ENCODE data around the gene COX7A2L.

Gene COX7A2L

DNA sequence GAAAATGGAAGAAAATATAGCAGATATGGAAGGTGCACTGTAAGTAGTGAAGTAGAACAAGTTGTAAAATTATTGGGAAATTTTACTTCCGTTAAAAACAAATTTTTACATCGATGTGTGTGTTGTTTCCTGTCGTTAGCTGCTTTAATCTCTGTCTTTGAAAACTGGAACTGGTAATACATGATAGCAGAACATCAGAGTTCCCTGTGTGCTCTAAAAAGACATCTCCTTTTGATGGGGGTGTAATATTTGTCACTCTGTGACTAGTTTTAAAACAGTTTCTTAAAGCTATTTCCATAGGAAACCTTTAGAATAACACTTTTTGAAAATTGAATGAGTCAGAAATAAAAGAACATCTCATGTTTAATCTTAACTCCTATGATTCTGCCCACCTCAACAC, 43.5 kb downstream of the COX7A2L start:
- DNase-seq (ENCODE audit: low read depth in 2 of 2), result no peak

DNA sequence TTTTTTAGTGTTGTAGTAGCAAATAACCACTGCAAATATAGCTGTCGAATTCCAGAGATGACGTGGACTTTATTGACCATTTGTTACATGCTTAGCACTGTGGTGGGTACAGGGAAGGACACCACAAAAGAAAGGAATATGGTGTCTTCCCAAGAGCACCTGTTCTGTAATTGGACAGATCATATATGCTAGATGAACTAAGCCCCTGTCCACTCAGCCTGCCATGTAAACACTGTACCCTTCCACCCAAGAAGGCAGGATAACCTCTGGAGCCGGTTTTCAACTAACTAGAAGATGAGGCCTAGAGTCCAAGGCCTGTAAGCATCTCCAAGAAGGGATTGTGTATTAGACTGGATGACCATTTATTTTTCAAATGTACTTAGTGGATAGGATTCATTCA, 44.1 kb downstream of the COX7A2L start:
- DNase-seq (ENCODE audit: low read depth in 2 of 2), result no peak

DNA sequence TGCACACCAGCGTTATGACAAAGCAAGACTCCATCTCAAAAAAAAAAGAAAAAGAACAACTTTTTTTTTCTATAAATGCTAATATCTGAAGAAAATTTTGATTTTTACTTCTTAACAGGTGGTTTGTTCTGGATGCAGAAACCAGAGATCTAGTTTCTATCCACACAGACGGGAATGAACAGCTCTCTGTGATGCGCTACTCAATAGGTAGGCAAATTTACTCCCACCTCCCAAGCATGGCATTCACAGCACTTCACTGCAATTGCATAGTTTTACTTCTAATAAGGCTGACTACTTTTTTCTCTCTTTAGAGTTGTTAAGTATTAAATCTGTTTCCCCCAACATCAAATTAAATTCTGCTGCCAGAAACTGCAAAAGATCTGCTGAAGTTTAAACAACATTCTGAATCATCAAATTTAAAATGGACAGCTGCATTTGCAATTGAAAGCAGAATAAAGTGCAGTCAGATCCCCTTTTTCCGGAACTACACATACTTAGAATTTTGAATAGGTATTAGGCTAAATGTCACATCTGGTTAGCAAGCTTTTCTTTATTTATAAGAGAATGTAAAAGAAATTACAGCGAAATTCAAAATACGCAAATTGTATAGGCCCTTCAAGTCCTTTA, 45.1 kb downstream of the COX7A2L start:
- DNase-seq (ENCODE audit: low read depth in 2 of 2), result no peak

DNA sequence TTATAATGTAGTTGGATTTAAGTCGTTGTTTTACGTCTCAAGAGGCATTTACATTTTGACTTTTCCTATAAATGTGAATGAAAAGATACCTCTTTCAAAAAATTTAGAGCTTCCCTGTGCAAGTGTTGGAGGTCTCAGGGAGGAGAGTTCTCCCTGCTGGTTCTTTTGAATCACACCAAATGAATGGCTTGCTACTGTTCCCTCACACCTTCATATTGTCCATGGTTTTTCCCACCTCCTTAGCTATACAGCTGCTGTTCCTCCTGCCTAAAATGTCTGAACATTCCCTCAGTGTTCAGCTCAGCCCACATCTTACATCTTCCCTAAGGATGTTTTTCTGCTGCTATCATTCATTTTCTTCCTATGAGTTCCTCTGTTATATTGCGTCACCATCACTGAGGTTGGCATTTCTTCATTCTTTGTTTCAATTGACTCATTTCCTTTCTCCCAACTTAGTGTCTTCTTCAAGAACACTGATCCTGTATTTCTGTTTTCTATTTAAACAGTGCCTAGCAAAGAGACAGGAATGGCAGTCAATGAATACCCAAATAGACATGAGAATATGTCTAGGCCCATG, 46.0 kb downstream of the COX7A2L start:
- DNase-seq (ENCODE audit: low read depth in 2 of 2), result no peak

DNA sequence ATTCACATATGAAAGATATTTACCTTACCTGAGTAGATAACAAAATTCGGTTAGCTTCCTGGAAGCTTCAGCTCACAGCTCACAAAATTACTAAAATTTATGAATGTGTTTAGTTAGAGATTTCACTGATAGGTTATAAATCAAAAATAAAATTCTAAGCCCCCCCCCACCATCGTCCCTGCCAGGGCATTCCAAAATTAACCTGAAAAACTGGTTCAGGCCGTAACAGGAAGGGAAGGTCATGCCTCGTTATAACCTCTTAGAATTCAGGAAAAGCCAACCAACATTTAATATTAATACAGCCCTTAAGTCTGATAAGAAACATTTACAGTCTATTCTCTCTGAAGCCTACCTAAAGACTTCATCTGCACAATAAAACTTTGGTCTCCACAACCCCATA, 48.9 kb downstream of the COX7A2L start:
- DNase-seq (ENCODE audit: low read depth in 2 of 2), result no peak

DNA sequence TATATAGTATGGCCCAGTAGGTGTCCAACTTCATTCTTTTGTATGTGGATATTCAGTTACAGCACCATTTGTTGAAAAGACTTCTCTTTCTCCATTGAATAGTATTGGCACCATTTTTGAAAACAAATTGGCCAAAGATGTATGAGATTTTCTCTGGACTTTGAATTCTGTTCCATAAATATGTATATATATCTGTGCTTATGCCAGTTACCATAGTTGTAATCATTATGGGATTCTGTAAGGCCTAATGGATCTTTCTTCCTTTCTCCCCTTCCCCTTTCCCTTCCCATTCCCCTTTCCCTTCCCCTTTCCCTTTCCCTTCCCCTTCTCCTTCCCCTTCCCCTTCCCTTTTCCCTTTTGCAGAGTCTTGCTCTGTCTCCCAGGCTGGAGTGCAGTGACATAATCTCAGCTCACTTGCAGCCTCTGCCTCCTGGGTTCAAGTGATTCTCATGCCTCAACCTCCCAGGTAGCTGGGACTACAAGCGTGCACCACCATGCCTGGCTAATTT, 51.0 kb downstream of the COX7A2L start:
- no peak for DNase-seq (ENCODE audit: low read depth in 2 of 2)

DNA sequence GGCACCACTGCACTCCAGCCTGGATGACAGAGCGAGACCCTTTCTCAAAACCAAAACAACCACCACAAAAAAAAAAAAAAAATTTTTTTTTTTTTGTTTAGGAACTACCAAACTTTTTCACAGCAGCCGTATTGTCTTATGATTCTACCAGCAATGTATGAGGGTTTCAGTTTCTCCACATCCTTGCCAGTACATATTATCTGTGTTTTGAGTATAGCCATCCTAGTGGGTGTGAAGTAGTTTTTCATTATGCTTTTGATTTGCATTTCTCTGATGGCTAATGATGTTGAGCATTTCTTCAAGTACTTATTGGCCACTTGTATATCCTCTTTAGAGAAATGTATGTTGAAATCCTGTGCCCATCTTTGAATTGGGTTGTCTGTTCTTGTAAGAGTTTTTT, 51.7 kb downstream of the COX7A2L start:
- no peak for DNase-seq (ENCODE audit: low read depth in 2 of 2)

DNA sequence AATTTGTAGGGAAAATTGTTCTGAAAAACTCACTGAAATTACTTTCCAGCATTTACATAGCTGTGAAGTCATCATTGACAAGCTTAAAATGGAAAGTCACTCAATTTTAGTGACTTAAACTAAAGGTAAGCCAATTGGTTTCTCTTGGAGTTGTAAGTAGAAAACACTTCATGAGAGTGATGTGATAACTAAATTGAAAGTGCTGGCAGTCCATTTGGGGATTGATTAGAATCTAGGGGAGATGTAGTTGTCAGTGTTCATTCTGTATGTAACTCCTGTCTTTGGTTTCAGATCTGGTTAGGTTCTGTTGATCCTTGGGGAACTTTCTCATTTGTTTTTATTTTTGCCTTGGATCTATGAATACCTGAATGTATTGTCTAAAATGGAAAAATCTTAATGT, 53.8 kb downstream of the COX7A2L start:
- no peak for DNase-seq (ENCODE audit: low read depth in 2 of 2)

DNA sequence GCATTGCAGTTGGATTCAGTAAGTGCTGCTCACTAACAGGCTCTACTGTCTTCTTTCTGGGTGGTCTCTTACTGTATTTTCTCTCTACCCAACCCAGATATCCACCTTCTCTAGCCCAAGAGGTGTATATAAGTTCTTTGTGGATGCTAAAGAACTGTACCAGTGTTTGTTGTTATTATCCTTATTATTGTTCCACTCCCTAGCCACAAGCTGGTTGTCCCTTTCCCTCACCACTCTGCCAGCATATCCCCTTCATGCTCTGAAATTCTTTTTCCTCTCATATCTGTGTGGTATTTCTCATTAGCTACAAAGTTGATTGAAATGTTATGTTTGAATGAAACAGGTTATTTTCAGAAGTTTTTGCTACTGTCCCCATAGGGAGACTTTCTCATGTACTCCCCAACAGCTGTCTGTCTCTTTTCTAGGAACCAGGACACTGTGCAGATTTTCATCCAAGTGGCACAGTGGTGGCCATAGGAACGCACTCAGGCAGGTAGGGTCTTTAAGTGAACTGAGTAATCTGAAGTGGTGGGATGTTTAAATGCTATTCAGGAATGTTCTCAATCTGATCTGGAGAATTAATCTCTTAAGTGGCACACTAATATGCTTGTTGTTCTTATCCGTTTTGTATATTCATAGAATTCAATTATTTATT, 56.8 kb downstream of the COX7A2L start:
- no peak for DNase-seq (ENCODE audit: low read depth in 2 of 2)

DNA sequence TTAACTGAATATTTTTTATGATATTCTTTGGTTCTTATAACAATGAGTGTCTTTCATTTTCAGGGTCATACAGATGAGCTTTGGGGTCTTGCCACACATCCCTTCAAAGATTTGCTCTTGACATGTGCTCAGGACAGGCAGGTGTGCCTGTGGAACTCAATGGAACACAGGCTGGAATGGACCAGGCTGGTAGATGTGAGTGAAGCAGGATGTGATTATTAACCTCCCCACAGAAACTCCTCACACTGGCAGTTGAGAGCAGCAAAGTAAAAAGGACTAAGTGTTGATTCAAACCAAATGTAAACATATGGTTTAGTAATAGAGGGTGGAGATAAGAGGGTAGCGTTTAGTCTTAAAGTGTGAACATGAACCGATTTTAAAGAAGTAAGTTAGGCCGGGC, 57.8 kb downstream of the COX7A2L start:
- no peak for DNase-seq (ENCODE audit: low read depth in 2 of 2)

DNA sequence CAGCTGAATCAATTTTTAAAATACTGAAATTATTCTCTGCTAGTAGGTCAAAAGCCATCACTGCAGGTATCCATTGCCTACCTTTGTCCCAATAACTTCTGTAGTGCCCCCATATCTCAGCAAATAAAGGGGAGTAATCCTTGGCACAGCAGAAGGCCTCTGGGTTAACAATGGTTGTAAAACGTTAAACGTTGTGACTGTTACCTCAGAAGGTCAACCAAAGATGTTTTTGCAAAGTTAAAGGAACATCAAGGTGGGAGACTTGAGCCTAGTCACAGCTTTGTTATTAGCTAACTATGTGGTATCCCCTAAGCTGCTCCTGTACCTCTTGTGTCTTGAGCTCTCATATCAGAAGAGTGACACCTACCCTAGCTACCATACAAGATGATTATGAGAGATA, 60.5 kb downstream of the COX7A2L start:
- no peak for DNase-seq (ENCODE audit: low read depth in 2 of 2)
